GM12878 (cell line): ENCODE results near the gene ADNP2. TPM values are rescaled to one million over a fixed set of nuclear protein-coding genes. Genes with fewer than 3 reads are reported as not detected.

Source experiments
- ATAC-seq: fragments of 200-7000 bp; cut with Tn5 transposase; 3 replicates; pipeline ENCODE4 v1.9.1; 2020; ENCODE audit warnings: mild to moderate bottlenecking, moderate library complexity
- BruUV-seq: library from RNA; stranded (reverse); fragments of 400-500 nt; replicated peaks from 2 replicates; lab custom pipeline; 2021; lab: Mats Ljungman, UMichigan
- CTCF ChIA-PET: fragments of 300-600 bp; sonication (Branson Sonifier 250); formaldehyde crosslinking; extraction: SDS; loops from one replicate; lab custom pipeline; 2021; ENCODE audit warnings: inconsistent platforms; lab: Yijun Ruan, JAX
- POLR2A ChIA-PET: fragments of 350-600 bp; formaldehyde crosslinking; extraction: SDS; loops from one replicate; lab custom pipeline; 2021; ENCODE audit warnings: inconsistent platforms; lab: Charles Lee
- RAD21 ChIA-PET: fragments of 300-600 bp; sonication (Branson Sonifier 250); formaldehyde crosslinking; loops from one replicate; lab custom pipeline; 2023; ENCODE audit warnings: antibody characterized with exemption; ENCODE audit not compliant: unreplicated experiment; lab: Charles Lee
- SMC1A ChIA-PET: fragments of 300-600 bp; sonication (Branson Sonifier 250); formaldehyde crosslinking; loops from one replicate; lab custom pipeline; 2023; ENCODE audit not compliant: unreplicated experiment, uncharacterized antibody; lab: Charles Lee
- DNase-seq: peaks from one replicate; pipeline ENCODE4 v3.0.0-alpha.2; 2011; ENCODE audit warnings: low read depth, low spot score
- FAIRE-seq: peaks from 3 replicates; lab custom pipeline; 2011; peaks lifted over from hg19 to GRCh38; lab: Jason Lieb, UNC
- H2AFZ ChIP-seq: 2 replicates; pipeline ENCODE4 v1.6.0; 2011; ENCODE audit warnings: low read depth, low read length, control low read depth; ENCODE audit not compliant: control insufficient read depth
- H3K27ac ChIP-seq: 2 replicates; pipeline ENCODE4 v1.5.1; 2011; ENCODE audit warnings: control low read depth; ENCODE audit not compliant: control insufficient read depth, insufficient read depth
- H3K27me3 ChIP-seq, 2 experiments: replicated peaks in 1 of 2; 2 replicates each; pipeline versions ENCODE4 v1.6.0 to v1.6.1; 2011; ENCODE audit warnings: low read length in 1 of 2; ENCODE audit not compliant: control insufficient read depth in 2 of 2, insufficient read depth in 2 of 2
- H3K36me3 ChIP-seq, 2 experiments: 2 replicates each; pipeline ENCODE4 v1.5.1; 2011; ENCODE audit warnings: low read length in 1 of 2; ENCODE audit not compliant: control insufficient read depth in 2 of 2, insufficient read depth in 2 of 2
- H3K4me1 ChIP-seq: 2 replicates; pipeline ENCODE4 v1.6.1; 2011; ENCODE audit warnings: mild to moderate bottlenecking, low read length, moderate library complexity, mixed read lengths; ENCODE audit not compliant: control insufficient read depth, insufficient read depth
- H3K4me2 ChIP-seq: 2 replicates; pipeline ENCODE4 v1.6.0; 2011; ENCODE audit warnings: control low read depth; ENCODE audit not compliant: control insufficient read depth, insufficient read depth
- H3K4me3 ChIP-seq: fragments of 200-600 bp; sonication (generic); 2 replicates; pipeline ENCODE4 v1.5.1; 2016
- H3K79me2 ChIP-seq: 2 replicates; pipeline ENCODE4 v1.6.0; 2011; ENCODE audit warnings: low read length; ENCODE audit not compliant: control insufficient read depth, insufficient read depth
- H3K9ac ChIP-seq: 2 replicates; pipeline ENCODE4 v1.8.0; 2011; ENCODE audit warnings: low read length, control low read depth, mixed read lengths; ENCODE audit not compliant: control insufficient read depth, insufficient read depth
- H3K9me3 ChIP-seq: replicated peaks from 3 replicates; pipeline ENCODE4 v1.5.1; 2011; ENCODE audit warnings: mild to moderate bottlenecking, low read length; ENCODE audit not compliant: control insufficient read depth, insufficient read depth
- H4K20me1 ChIP-seq: 2 replicates; pipeline ENCODE4 v1.6.0; 2011; ENCODE audit not compliant: control insufficient read depth, insufficient read depth
- BHLHE40 ChIP-seq, 2 experiments: fragments of 450-650 bp in 1 of 2; IDR thresholded peaks; 2 replicates each; pipeline ENCODE4 v1.6.1; 2011 to 2017; ENCODE audit warnings: low read depth in 2 of 2, borderline replicate concordance in 1 of 2, improper control_type of control experiment in 1 of 2, low read length in 1 of 2, mild to moderate bottlenecking in 1 of 2
- ESRRA ChIP-seq: IDR thresholded peaks from 2 replicates; pipeline ENCODE4 v1.6.1; 2012; ENCODE audit warnings: mild to moderate bottlenecking, low read length, improper control_type of control experiment
- IRF4 ChIP-seq: IDR thresholded peaks from 2 replicates; pipeline ENCODE4 v1.6.1; 2011; ENCODE audit warnings: low read depth, low read length
- KLF5 ChIP-seq: fragments of 450-650 bp; IDR thresholded peaks from 2 replicates; pipeline ENCODE4 v1.6.1; 2014; ENCODE audit warnings: mild to moderate bottlenecking; ENCODE audit not compliant: partially characterized antibody
- MYC ChIP-seq: IDR thresholded peaks from 2 replicates; pipeline ENCODE4 v1.6.1; 2011; ENCODE audit warnings: mild to moderate bottlenecking, low read length, moderate library complexity, inconsistent platforms; ENCODE audit not compliant: insufficient read depth, insufficient replicate concordance, insufficient read length, severe bottlenecking
- NBN ChIP-seq: fragments of 450-650 bp; IDR thresholded peaks from 2 replicates; pipeline ENCODE4 v1.6.1; 2016
- RUNX3 ChIP-seq: IDR thresholded peaks from 2 replicates; pipeline ENCODE4 v1.6.1; 2012; ENCODE audit warnings: low read length, inconsistent platforms
- SP1 ChIP-seq: IDR thresholded peaks from one replicate; pipeline ENCODE4 v1.6.1; 2011; ENCODE audit warnings: low read depth, low read length
- SREBF2 ChIP-seq: IDR thresholded peaks from 2 replicates; pipeline ENCODE4 v1.6.1; 2012; ENCODE audit warnings: mild to moderate bottlenecking, low read length
- TCF12 ChIP-seq: IDR thresholded peaks from 2 replicates; pipeline ENCODE4 v1.6.1; 2011; ENCODE audit warnings: low read depth, mild to moderate bottlenecking, low read length
- TCF3 ChIP-seq: IDR thresholded peaks from 2 replicates; pipeline ENCODE4 v1.6.1; 2012; ENCODE audit warnings: low read depth, mild to moderate bottlenecking, low read length, borderline replicate concordance; ENCODE audit not compliant: insufficient read depth
- ZNF217 ChIP-seq: fragments of 450-650 bp; IDR thresholded peaks from 2 replicates; pipeline ENCODE4 v1.6.1; 2017; ENCODE audit warnings: antibody characterized with exemption, mild to moderate bottlenecking
- ZZZ3 ChIP-seq: IDR thresholded peaks from 2 replicates; pipeline ENCODE4 v1.6.1; 2011; ENCODE audit warnings: low read depth; ENCODE audit not compliant: control insufficient read depth, insufficient read length
- WGBS: methylation state at CpG from one replicate; pipeline ENCODE4 v1.1.6; 2016; ENCODE audit warnings: low lambda C conversion rate; ENCODE audit not compliant: insufficient replicate concordance, insufficient coverage; ENCODE audit errors: missing lambda C conversion rate; 5-methylcytosine and 5-hydroxymethylcytosine counted together
- in situ Hi-C: fragments of 300-500 bp; cut with MboI; formaldehyde crosslinking; loops from 9 replicates; pipeline ENCODE4 v1.14.3; 2018; ENCODE audit warnings: mixed read lengths
- intact Hi-C: fragments of 100-400 bp; cut with micrococcal nuclease; formaldehyde crosslinking; loops from one replicate; pipeline ENCODE4 v1.14.2; 2022; ENCODE audit not compliant: unreplicated experiment
- polyA plus RNA-seq, 11 experiments: library from polyadenylated mRNA; depleted of rRNA in 4 of 11; unstranded in 6 of 11; stranded (reverse) in 5 of 11; fragments of >200 nt; fragmentation: Nextera tagmentation in 4 of 11; fragmentation: Illumina TruSeq in 1 of 11; extraction: Ambion mirVana in 4 of 11; extraction: Trizol in 1 of 11; gene quantifications; 1 replicate in 1 of 11; 2 replicates in 10 of 11; pipeline versions ENCODE4 v1.2.1 to v1.2.3, GENCODE V29; 2011 to 2016; ENCODE audit warnings: inconsistent platforms in 2 of 11, missing spikeins in 2 of 11, low read depth in 1 of 11
- total RNA-seq, 4 experiments: library from RNA; depleted of rRNA in 3 of 4; stranded (reverse); fragments of >200 nt in 3 of 4; fragmentation: Illumina TruSeq in 1 of 4; extraction: Trizol in 1 of 4; gene quantifications; 2 replicates each; pipeline versions ENCODE4 v1.2.1 to v1.2.3, GENCODE V29; 2013 to 2021
- TF ChIP-seq, protein P1 (sequence below): IDR thresholded peaks from 2 replicates; pipeline ENCODE4 v1.6.1; 2012; ENCODE audit warnings: mild to moderate bottlenecking, low read depth, low read length
- TF ChIP-seq, protein P2 (sequence below): fragments of 450-650 bp; IDR thresholded peaks from 2 replicates; pipeline ENCODE4 v1.6.1; 2017; ENCODE audit warnings: mild to moderate bottlenecking, moderate library complexity

ADNP2 gene
- total and polyA plus RNA-seq, 10 of the 15 experiments (the other 5 are each of a cell fraction or from before 2014, with no cell fraction given), result 3.7 to 25.1 (median 13.0) TPM

DNA sequence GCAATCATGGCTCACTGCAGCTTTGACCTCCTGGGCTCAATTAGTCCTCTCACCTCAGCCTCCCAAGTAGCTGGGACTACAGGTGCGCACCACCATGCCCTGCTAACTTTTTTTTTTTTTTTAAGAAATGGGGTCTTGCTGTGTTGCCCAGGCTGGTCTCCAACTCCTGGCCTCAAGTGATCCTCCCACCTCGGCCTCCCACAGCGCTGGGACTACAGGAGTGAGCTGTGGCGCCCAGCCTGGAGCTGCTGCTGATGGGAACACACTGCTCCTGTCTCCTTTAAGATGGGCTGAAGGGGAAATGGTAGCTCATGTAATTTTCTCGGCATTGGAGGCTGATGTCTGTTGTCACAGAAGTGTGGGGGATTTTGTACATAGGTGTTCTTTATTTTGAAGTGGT lies 34.9 kb upstream of the ADNP2 start:
- Histone ChIP-seq H3K9me3 (no peaks in the 10 kb centered on the region; the same call in 1 of the 3 replicates), H2AFZ (no peak overlapping the region), H3K4me3 (no peak overlapping the region), H3K79me2 (no peaks in the 10 kb centered on the region), H4K20me1 (no peaks in the 10 kb centered on the region), H3K4me2 (no peak overlapping the region), H3K27ac (no peak overlapping the region), H3K4me1 (no peaks in the 10 kb centered on the region), H3K36me3 (no peaks in the 10 kb centered on the region), H3K27me3 (no peaks in the 10 kb centered on the region), H3K9ac (no peak overlapping the region)
- SMC1A ChIA-PET, result interaction anchor here (0.6 kb wide), 1 partner anchor 303 kb away, joined by 3 read pairs; no protein-coding TSS in a partner anchor
- FAIRE-seq, result no peak
- no peak for ATAC-seq
- 30% methylated on average over 5 of the region's 5 CpGs for WGBS
- in situ Hi-C loops, result no loop called here
- POLR2A ChIA-PET, result no interaction called here
- intact Hi-C loops, result no loop called here
- RAD21 ChIA-PET, result no interaction called here
- DNase-seq, result no peak
- BruUV-seq, result no TSS peak
- CTCF ChIA-PET, result no interaction called here
- TF ChIP-seq MYC (no peak), SREBF2 (no peak), SP1 (no peak), TCF3 (no peak), BHLHE40 (IDR thresholded peaks at IDR 0.05; ENCODE audit: borderline replicate concordance in 1 of 2, low read depth in 2 of 2, low read length in 1 of 2) (no peak), ZNF217 (no peak), NBN (no peak), RUNX3 (no peak), ESRRA (no peak), ZZZ3 (no peak), KLF5 (no peak), IRF4 (no peak), TCF12 (no peak)
- TF ChIP-seq, protein P1, sequence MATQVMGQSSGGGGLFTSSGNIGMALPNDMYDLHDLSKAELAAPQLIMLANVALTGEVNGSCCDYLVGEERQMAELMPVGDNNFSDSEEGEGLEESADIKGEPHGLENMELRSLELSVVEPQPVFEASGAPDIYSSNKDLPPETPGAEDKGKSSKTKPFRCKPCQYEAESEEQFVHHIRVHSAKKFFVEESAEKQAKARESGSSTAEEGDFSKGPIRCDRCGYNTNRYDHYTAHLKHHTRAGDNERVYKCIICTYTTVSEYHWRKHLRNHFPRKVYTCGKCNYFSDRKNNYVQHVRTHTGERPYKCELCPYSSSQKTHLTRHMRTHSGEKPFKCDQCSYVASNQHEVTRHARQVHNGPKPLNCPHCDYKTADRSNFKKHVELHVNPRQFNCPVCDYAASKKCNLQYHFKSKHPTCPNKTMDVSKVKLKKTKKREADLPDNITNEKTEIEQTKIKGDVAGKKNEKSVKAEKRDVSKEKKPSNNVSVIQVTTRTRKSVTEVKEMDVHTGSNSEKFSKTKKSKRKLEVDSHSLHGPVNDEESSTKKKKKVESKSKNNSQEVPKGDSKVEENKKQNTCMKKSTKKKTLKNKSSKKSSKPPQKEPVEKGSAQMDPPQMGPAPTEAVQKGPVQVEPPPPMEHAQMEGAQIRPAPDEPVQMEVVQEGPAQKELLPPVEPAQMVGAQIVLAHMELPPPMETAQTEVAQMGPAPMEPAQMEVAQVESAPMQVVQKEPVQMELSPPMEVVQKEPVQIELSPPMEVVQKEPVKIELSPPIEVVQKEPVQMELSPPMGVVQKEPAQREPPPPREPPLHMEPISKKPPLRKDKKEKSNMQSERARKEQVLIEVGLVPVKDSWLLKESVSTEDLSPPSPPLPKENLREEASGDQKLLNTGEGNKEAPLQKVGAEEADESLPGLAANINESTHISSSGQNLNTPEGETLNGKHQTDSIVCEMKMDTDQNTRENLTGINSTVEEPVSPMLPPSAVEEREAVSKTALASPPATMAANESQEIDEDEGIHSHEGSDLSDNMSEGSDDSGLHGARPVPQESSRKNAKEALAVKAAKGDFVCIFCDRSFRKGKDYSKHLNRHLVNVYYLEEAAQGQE, result no peak
- TF ChIP-seq, protein P2, sequence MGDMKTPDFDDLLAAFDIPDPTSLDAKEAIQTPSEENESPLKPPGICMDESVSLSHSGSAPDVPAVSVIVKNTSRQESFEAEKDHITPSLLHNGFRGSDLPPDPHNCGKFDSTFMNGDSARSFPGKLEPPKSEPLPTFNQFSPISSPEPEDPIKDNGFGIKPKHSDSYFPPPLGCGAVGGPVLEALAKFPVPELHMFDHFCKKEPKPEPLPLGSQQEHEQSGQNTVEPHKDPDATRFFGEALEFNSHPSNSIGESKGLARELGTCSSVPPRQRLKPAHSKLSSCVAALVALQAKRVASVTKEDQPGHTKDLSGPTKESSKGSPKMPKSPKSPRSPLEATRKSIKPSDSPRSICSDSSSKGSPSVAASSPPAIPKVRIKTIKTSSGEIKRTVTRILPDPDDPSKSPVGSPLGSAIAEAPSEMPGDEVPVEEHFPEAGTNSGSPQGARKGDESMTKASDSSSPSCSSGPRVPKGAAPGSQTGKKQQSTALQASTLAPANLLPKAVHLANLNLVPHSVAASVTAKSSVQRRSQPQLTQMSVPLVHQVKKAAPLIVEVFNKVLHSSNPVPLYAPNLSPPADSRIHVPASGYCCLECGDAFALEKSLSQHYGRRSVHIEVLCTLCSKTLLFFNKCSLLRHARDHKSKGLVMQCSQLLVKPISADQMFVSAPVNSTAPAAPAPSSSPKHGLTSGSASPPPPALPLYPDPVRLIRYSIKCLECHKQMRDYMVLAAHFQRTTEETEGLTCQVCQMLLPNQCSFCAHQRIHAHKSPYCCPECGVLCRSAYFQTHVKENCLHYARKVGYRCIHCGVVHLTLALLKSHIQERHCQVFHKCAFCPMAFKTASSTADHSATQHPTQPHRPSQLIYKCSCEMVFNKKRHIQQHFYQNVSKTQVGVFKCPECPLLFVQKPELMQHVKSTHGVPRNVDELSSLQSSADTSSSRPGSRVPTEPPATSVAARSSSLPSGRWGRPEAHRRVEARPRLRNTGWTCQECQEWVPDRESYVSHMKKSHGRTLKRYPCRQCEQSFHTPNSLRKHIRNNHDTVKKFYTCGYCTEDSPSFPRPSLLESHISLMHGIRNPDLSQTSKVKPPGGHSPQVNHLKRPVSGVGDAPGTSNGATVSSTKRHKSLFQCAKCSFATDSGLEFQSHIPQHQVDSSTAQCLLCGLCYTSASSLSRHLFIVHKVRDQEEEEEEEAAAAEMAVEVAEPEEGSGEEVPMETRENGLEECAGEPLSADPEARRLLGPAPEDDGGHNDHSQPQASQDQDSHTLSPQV, result no peak
